MM.1S (cell line): ENCODE results near the gene KRTAP10-3.

Experiments used
- DNase-seq: peaks from one replicate; pipeline ENCODE4 v3.0.0-alpha.2; 2015
- H2AFZ ChIP-seq: fragments of 300-600 bp; sonication (generic); 2 replicates; pipeline ENCODE4 v1.6.0; 2016; ENCODE audit warnings: antibody characterized with exemption, low read length
- H3F3A ChIP-seq: fragments of 300-600 bp; sonication (generic); 2 replicates; pipeline ENCODE4 v1.6.1; 2016; ENCODE audit warnings: mild to moderate bottlenecking, antibody characterized with exemption, low read length, moderate library complexity, mixed read lengths; ENCODE audit not compliant: insufficient read depth
- H3K27ac ChIP-seq: fragments of 300-600 bp; sonication (generic); 2 replicates; pipeline ENCODE4 v1.5.1; 2016; ENCODE audit warnings: mild to moderate bottlenecking, low read length
- H3K27me3 ChIP-seq: fragments of 300-600 bp; sonication (generic); replicated peaks from 2 replicates; pipeline ENCODE4 v1.6.0; 2016; ENCODE audit warnings: low read length; ENCODE audit not compliant: insufficient read depth
- H3K36me3 ChIP-seq: fragments of 300-600 bp; sonication (generic); replicated peaks from 2 replicates; pipeline ENCODE4 v1.6.1; 2016; ENCODE audit warnings: mild to moderate bottlenecking, low read length, mixed read lengths; ENCODE audit not compliant: insufficient read depth
- H3K4me1 ChIP-seq: fragments of 300-600 bp; sonication (generic); 2 replicates; pipeline ENCODE4 v1.6.1; 2016; ENCODE audit warnings: low read length, mixed read lengths
- H3K4me2 ChIP-seq: fragments of 300-600 bp; sonication (generic); 2 replicates; pipeline ENCODE4 v1.6.0; 2016; ENCODE audit warnings: low read depth, low read length
- H3K4me3 ChIP-seq: fragments of 300-600 bp; sonication (generic); 2 replicates; pipeline ENCODE4 v1.5.1; 2016; ENCODE audit warnings: low read length, mixed read lengths
- H3K79me2 ChIP-seq: fragments of 300-600 bp; sonication (generic); 2 replicates; pipeline ENCODE4 v1.6.1; 2016; ENCODE audit warnings: mixed run types, low read length, mixed read lengths
- H3K9ac ChIP-seq: fragments of 300-600 bp; sonication (generic); 2 replicates; pipeline ENCODE4 v1.6.1; 2016; ENCODE audit warnings: low read length, mixed read lengths
- H3K9me2 ChIP-seq: fragments of 300-600 bp; sonication (generic); replicated peaks from 2 replicates; pipeline ENCODE4 v1.6.1; 2016; ENCODE audit warnings: mild to moderate bottlenecking, low read length, mixed read lengths; ENCODE audit not compliant: insufficient read depth
- H3K9me3 ChIP-seq: fragments of 300-600 bp; sonication (generic); replicated peaks from 2 replicates; pipeline ENCODE4 v1.6.1; 2016; ENCODE audit warnings: mild to moderate bottlenecking, low read length, mixed read lengths; ENCODE audit not compliant: insufficient read depth
- H4K20me1 ChIP-seq: fragments of 300-600 bp; sonication (generic); 2 replicates; pipeline ENCODE4 v1.6.1; 2016; ENCODE audit warnings: mild to moderate bottlenecking, low read length, moderate library complexity, mixed read lengths; ENCODE audit not compliant: insufficient read depth
- CTCF ChIP-seq: fragments of 300-600 bp; sonication (generic); IDR thresholded peaks from 2 replicates; pipeline ENCODE4 v1.5.1; 2016; ENCODE audit warnings: antibody characterized with exemption, low read length, mixed read lengths
- EZH2 ChIP-seq: fragments of 300-600 bp; sonication (generic); optimal IDR thresholded peaks from 2 replicates; pipeline ENCODE3; 2017; ENCODE audit warnings: low read depth, mild to moderate bottlenecking, antibody characterized with exemption, low read length, mixed read lengths
- EZH2phosphoT487 ChIP-seq: fragments of 300-600 bp; sonication (generic); IDR thresholded peaks from 2 replicates; pipeline ENCODE4 v1.6.1; 2018; ENCODE audit warnings: antibody characterized with exemption, low read length

The KRTAP10-3 gene

GRCh38 chr21:44548381-44548780 is 10.2 kb downstream of the KRTAP10-3 start:
- H3K4me3 ChIP-seq, result no peak overlapping the region
- no peak for DNase-seq
- no peak overlapping the region for H3K9ac ChIP-seq
- H3K27me3 ChIP-seq, result peaks cover 95% of the 10 kb centered on the region
- TF ChIP-seq EZH2phosphoT487 (no peak), CTCF (no peak), EZH2 (peak; percentile 34)
- H3K79me2 ChIP-seq, result no peaks in the 10 kb centered on the region
- no peaks in the 10 kb centered on the region for H4K20me1 ChIP-seq
- no peaks in the 10 kb centered on the region for H3K4me1 ChIP-seq
- no peaks in the 10 kb centered on the region for H3F3A ChIP-seq
- H3K4me2 ChIP-seq, result no peak overlapping the region
- no peaks in the 10 kb centered on the region for H3K9me2 ChIP-seq
- H2AFZ ChIP-seq, result no peak overlapping the region
- H3K36me3 ChIP-seq, result no peaks in the 10 kb centered on the region
- H3K9me3 ChIP-seq, result no peaks in the 10 kb centered on the region
- no peak overlapping the region for H3K27ac ChIP-seq

- Histone ChIP-seq H3K9ac (no peak overlapping the region), H3K27ac (no peak overlapping the region), H3K36me3 (no peaks in the 10 kb centered on the region), H3F3A (no peaks in the 10 kb centered on the region), H3K4me2 (no peak overlapping the region), H2AFZ (no peak overlapping the region), H3K9me2 (no peaks in the 10 kb centered on the region), H3K27me3 (peaks cover 95% of the 10 kb centered on the region), H3K9me3 (no peaks in the 10 kb centered on the region), H3K4me3 (no peak overlapping the region), H4K20me1 (no peaks in the 10 kb centered on the region), H3K79me2 (no peaks in the 10 kb centered on the region), H3K4me1 (no peaks in the 10 kb centered on the region)
- no peak for DNase-seq
- no peak for TF ChIP-seq EZH2
- TF ChIP-seq CTCF, result no peak
- no peak for TF ChIP-seq EZH2phosphoT487
These were observed 10.8 kb downstream of the KRTAP10-3 start for GRCh38 chr21:44547656-44548331.

GRCh38 chr21:44544566-44544965 is 14.0 kb downstream of the KRTAP10-3 start:
- Histone ChIP-seq H2AFZ (no peak overlapping the region), H3K4me2 (no peak overlapping the region), H3K36me3 (no peaks in the 10 kb centered on the region), H3K9me2 (no peaks in the 10 kb centered on the region), H4K20me1 (no peaks in the 10 kb centered on the region), H3K9ac (no peak overlapping the region), H3K79me2 (no peaks in the 10 kb centered on the region), H3F3A (no peaks in the 10 kb centered on the region), H3K4me3 (no peak overlapping the region), H3K4me1 (no peaks in the 10 kb centered on the region), H3K9me3 (no peaks in the 10 kb centered on the region), H3K27ac (no peak overlapping the region), H3K27me3 (peaks cover 94% of the 10 kb centered on the region)
- no peak for TF ChIP-seq CTCF
- TF ChIP-seq EZH2phosphoT487, result no peak
- TF ChIP-seq EZH2, result no peak
- DNase-seq, result no peak
